Sciatic nerve (tissue), 2 donors: ENCODE measurements around the gene VAV1. TPM values are rescaled to one million over a fixed set of nuclear protein-coding genes. Genes with fewer than 3 reads are reported as not detected.
"Not testable (repeated sequence)": the region's sequence is repeated elsewhere in the genome, so short reads cannot be mapped to it uniquely, and the experiment has no call there.

Experiments
- ATAC-seq: fragments of 200-7000 bp; cut with Tn5 transposase; one replicate; pipeline ENCODE4 v1.9.1; 2020; ENCODE audit warnings: mild to moderate bottlenecking, moderate library complexity
- DNase-seq: peaks from one replicate; pipeline ENCODE4 v3.0.0-alpha.2; 2020; ENCODE audit warnings: low spot score
- intact Hi-C: fragments of 100-400 bp; cut with DNase I; formaldehyde crosslinking; loops from one replicate; pipeline ENCODE4 v1.14.2; 2022
- total RNA-seq: library from RNA; stranded (reverse); fragmentation: NEBNext Ultra II Directional; extraction: Animal tissue kit (Norgen Biotek cat#: 25700); gene quantifications from one replicate; pipeline ENCODE4 v1.2.1, GENCODE V29; 2021
- donor health status: DM: no; HTN: no; CAD: no.
- donor health status: DM: no; HTN: no; CAD: no.

Gene VAV1
- total RNA-seq, 1 donor from 2014 or later: 12.7 TPM

GRCh38 chr19:6861683-6862286 is 89.3 kb downstream of the VAV1 start:
- ATAC-seq: no peak
- intact Hi-C loops: loop anchor here (10.0 kb wide), 1 partner anchor 237 kb away; no protein-coding TSS in a partner anchor
- DNase-seq: no peak

GRCh38 chr19:6862673-6863078 is 90.2 kb downstream of the VAV1 start:
- peak; percentile 87 for DNase-seq
- peak; percentile 95 for ATAC-seq
- intact Hi-C loops: loop anchor here (10.0 kb wide), 1 partner anchor 238 kb away; no protein-coding TSS in a partner anchor

GRCh38 chr19:6864325-6864940 is 91.9 kb downstream of the VAV1 start:
- DNase-seq (no peak), ATAC-seq (no peak)
- intact Hi-C loops: loop anchor here (10.0 kb wide), 1 partner anchor 240 kb away; no protein-coding TSS in a partner anchor

- intact Hi-C loops: loop anchor here (10.0 kb wide), 1 partner anchor 241 kb away; no protein-coding TSS in a partner anchor
- DNase-seq (no peak), ATAC-seq (no peak)
Observed at GRCh38 chr19:6865849-6866248, 93.3 kb downstream of the VAV1 start.

GRCh38 chr19:6866741-6867151 is 94.2 kb downstream of the VAV1 start:
- intact Hi-C loops: loop anchor here (10.0 kb wide), 1 partner anchor 242 kb away; no protein-coding TSS in a partner anchor
- no peak for DNase-seq
- ATAC-seq: no peak

GRCh38 chr19:6868351-6868750 is 95.8 kb downstream of the VAV1 start:
- intact Hi-C loops: loop anchor here (10.0 kb wide), 1 partner anchor 244 kb away; no protein-coding TSS in a partner anchor
- no peak for DNase-seq
- no peak for ATAC-seq

GRCh38 chr19:6869151-6869882 is 96.8 kb downstream of the VAV1 start:
- not testable (repeated sequence) for ATAC-seq, DNase-seq
- intact Hi-C loops: loop anchor here (10.0 kb wide), 1 partner anchor 245 kb away; no protein-coding TSS in a partner anchor

GRCh38 chr19:6873708-6874431 is 101.4 kb downstream of the VAV1 start:
- DNase-seq (no peak), ATAC-seq (no peak)
- intact Hi-C loops: no loop called here

- ATAC-seq (no peak), DNase-seq (no peak)
- intact Hi-C loops: no loop called here
Observed at GRCh38 chr19:6875218-6875617, 102.7 kb downstream of the VAV1 start.

- DNase-seq: no peak
- ATAC-seq: no peak
Observed at GRCh38 chr19:6876748-6877147, 104.2 kb downstream of the VAV1 start.

GRCh38 chr19:6877766-6878165 is 105.3 kb downstream of the VAV1 start:
- intact Hi-C loops: no loop called here
- DNase-seq (no peak), ATAC-seq (no peak)

More at GRCh38 chr19:6876748-6877147, 104.2 kb downstream of the VAV1 start:
- intact Hi-C loops: no loop called here

- DNase-seq: no peak
- intact Hi-C loops: no loop called here
- no peak for ATAC-seq
Observed at GRCh38 chr19:6886277-6886897, 113.9 kb downstream of the VAV1 start.

- DNase-seq (no peak), ATAC-seq (peak; percentile 24)
- intact Hi-C loops: no loop called here
Observed at GRCh38 chr19:6887316-6887715, 114.8 kb downstream of the VAV1 start, which contains the start of gene ADGRE1. Gene ADGRE1 (plus strand): TSS chr19:6887579. CDS start chr19:6887609, 30 bp downstream.

GRCh38 chr19:6888967-6889366 is 116.5 kb downstream of the VAV1 start:
- DNase-seq: no peak
- no peak for ATAC-seq
- intact Hi-C loops: no loop called here

GRCh38 chr19:6890401-6890913 is 117.9 kb downstream of the VAV1 start:
- no peak for DNase-seq
- intact Hi-C loops: no loop called here

GRCh38 chr19:6890938-6891337 is 118.4 kb downstream of the VAV1 start:
- intact Hi-C loops: no loop called here
- DNase-seq (no peak), ATAC-seq (no peak)

More at GRCh38 chr19:6890401-6890913, 117.9 kb downstream of the VAV1 start:
- ATAC-seq: no peak

- no peak for ATAC-seq
- no peak for DNase-seq
- intact Hi-C loops: no loop called here
Observed at GRCh38 chr19:6891761-6892385, 119.4 kb downstream of the VAV1 start.

- intact Hi-C loops: no loop called here
Observed at GRCh38 chr19:6894313-6894712, 121.8 kb downstream of the VAV1 start.

More at GRCh38 chr19:6894313-6894712, 121.8 kb downstream of the VAV1 start:
- no peak for DNase-seq
- no peak for ATAC-seq
